NCI-H2171 treated with DMSO at 0.1 percent for 48 hours (cell line): ENCODE measurements around the gene CCDC51.

Experiments used
- DNase-seq: peaks from one replicate; lab custom pipeline; 2025; lab: John Stamatoyannopoulos, UW

The CCDC51 gene

GRCh38 chr3:48419149-48419548 is 20.8 kb downstream of the CCDC51 start:
- no peak for DNase-seq

- no peak for DNase-seq
Measured at GRCh38 chr3:48418651-48419050, 21.3 kb downstream of the CCDC51 start.

DNA sequence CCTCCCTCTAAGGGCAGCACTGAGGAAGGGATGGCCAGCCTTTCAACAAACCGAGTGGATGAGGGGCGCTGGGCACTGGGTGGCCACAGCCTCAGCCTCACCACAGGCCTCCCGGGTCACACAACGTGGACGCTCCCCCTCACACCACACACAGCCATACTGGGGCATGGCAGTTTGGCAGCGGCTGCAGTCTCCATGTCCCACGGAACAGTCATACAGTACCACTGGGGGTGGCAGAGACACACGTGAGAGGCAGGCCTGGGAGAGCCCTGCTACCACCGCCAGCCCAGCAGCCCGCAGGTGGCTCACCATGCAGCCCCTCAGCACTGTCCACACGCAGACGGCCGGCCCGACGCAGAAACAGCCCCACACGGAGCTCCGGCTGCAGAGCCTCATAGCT is 21.8 kb downstream of the CCDC51 start:
- no peak for DNase-seq

- DNase-seq = no peak
Measured at GRCh38 chr3:48417529-48418108, 22.3 kb downstream of the CCDC51 start.

DNA sequence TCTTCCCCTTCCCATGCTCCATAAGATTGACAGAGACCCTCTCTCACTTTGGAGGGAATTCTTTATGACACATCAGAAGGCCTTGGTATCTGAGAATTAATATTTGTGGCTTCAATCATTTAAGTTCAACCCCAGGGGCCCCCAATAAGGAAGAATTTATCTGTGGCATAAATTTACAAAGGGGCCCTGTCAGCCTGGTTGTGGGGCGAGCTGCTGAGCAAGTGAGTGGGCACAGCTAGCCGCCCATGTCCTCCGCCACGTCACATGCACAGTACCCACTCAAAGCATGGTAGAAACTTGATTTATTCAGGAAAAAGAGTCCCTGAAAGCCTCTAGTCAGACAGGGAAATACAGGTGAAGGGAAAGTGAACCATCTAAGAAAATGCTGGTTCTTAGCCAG is 23.4 kb downstream of the CCDC51 start:
- no peak for DNase-seq

DNA sequence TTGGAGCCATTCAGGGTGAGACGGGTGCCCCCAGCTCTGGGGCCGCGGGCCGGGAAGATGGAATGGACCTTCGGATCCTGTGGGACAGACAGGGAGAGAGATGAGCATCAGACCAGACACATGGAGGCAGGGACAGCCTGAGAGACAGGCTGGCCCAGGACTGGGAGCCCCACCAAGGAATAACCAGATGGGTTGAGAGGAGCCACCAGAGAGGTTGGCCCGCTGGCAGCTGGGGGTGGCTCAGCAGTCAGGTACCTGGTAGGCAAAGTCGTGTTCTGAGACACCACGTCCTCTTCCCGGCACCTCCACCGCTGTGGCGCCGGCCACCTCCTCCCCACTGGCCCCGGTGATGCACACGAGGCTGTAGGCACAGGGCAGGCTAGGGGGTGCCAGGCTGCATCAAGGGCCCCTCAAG is 23.8 kb downstream of the CCDC51 start:
- DNase-seq = no peak

DNA sequence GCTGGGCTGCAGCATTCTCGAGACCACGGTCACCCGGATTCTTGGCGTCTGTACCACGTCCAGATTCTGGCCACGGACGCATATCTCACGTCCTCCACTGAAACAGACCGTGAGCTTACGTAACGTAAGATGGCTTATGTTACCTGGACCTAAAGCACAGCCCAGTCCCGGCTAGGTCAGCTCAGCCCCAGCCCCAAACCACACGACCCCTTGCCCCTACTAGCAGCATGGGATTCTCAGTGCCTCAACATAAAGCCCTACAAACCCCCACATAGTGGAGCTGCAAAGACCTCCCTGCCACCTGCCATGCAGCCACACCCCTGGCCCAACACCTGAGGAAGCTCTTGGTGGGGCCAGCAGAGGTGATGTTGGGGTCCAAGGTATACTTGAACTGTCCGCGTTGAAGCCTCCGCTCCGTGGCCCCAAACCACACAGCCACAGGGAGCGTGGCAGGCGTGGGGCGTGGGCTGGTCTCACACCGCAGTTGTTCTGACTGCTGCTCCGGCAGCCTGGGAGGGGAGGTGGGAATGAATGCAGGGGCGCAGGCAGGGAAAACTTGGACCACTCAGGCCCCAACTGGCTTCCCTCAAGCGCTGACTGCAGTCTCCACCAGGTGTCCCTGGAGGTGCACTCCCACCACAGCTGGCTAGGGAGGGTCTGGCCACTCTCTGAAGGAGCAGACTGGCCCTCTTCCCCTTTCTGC is 24.5 kb downstream of the CCDC51 start:
- no peak for DNase-seq

DNA sequence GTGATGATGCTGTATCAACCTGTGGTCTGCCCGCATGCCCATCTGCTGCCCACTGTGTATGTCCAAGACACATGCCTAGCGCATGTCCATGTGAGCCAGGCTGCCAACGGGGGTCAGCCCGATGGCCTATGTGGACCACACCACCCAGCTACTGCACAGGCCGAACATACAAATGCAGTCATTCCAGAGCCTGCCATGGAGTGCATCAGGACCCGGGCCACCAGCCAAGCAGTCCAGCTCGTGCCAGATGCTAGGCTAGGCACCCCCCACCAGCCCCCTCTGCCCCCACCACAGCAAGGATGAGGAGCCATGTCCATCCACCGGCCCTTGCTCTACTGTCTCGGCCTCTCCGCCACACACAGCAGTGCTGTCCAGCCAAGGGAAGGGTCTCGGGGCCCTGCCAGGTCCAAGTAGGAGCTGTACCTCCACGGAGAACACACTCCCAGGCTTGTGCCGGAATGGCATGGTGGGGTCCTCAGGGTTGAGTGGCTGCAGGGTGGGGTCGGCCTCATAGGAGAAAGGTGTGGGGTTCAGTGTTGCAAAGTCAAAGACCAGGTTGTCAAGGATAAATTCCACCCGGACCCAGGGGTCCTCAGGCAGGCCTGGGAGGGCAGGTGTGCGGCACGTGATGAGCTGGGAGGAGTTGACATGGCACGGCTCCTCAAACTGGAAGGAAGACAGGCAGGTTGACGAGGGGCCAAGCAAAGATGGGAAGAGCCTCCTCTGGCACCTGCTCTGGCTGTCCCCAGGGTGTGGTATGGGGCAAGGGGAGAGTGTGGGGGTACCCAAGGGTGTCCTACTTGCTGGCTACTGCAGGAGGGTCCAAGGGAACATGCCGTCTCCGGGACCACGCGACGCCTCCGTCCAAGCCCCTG is 25.3 kb downstream of the CCDC51 start:
- no peak for DNase-seq

DNA sequence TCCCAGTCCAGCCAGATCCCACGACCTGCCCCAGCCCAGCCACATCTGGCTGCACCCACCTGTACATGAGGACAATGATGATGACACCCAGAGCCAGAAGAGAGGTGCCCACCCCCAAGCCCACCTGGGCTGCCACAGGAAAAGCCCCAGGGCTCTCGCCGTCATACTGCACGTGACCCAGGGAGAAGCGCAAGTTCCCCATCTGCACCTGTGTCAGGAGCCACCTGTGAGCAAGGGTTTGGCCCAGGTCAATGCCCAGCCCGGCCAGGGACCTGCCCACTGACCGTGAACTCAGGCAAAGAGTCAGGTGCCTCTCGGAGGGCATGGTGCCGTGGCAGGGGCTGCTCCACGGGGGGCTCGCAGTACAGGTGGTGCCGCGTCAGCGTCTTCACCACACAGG is 26.3 kb downstream of the CCDC51 start:
- DNase-seq = no peak

GRCh38 chr3:48413086-48413485 is 26.8 kb downstream of the CCDC51 start:
- no peak for DNase-seq

DNA sequence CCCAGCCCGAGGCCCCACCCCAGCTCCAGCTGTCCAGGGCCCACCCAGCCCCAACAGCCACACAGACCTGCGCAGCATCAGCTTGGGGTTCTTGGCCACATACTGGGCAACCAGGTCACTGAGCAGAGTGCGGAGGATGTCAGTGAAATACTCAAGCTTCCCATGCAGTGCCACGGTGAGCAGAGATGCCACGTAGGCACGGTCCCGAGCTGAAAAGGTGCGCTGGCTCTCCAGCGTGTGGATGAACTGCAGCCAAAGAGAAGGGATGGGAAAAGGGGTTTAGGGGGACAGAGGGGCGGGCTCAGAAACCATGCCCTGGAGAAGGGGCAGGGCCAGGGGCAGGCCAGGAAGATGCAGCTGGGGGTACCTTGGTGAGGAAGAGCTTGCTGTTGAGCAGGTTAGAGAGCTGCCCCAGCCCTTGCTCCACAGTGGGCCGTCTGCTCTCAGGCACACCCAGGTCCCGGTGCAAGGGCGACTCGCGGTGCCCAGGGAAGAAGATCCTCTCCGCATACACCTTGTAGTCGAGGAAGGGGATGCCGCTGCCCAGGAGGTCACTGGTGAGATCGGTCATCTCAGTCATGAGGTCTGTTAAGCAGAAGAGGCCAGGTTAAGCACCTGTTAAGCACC is 27.4 kb downstream of the CCDC51 start:
- DNase-seq = no peak

DNA sequence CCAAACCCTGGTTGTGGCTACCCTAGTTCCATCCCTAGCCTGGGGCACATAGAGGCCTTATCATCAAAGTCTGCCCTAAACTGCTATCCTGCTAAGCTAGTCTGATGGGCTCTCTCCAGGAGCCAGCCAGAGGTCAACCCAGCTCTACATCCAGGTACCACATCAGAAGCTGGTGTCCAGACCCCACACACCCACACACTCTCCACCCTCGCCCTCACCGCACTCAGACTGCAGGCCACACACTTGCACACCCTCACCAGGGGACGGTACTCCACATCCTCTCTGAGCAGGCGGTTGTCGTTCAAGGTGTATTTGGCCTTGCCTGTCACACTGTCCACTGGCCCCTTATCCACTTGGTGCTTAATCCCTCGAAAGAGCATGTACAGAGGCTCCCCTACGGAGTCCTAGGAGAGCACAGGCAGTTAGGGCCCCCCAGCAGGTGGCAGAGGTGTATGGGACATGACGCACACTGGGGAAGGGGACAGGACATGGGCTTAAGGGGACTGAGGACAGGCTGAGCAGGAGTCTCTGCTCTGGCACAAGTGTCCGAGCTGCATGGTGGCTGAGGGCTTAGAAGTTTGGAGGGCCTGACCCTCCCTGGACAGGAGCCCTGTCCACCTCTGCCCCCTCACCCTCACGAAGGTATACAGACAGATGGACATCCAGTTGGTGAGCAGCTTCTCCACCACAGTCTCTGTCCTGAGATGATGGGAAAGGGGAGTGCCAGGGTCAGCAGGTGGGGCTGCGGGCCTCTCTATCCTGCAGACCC is 28.1 kb downstream of the CCDC51 start:
- DNase-seq = no peak

DNA sequence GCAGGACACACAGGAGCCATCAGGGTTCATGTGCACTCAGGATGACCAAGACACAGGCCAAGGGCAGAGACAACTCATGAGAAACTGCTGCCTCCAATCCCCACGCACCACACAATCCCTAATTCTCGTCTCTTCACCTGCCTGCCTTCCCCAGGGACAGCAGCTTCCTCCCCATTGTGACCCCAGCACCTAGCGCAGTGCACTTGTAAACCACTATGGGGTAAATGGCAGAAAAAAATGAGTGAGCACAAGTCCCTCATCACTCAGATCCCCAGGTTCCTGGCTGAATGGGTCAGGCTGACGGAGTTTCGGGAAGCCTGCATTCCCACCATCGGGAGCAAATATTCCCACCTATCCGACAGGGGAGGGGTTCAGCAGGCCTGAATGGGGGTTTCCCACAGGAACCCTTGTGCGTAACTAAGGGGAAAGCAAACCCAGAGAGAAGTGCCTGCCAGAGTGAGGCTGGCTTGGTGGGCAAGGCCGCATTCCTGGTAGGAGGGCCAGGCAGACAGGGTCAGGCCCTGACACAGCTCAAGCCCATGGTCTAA is 28.8 kb downstream of the CCDC51 start:
- no peak for DNase-seq

- DNase-seq = no peak
Measured at GRCh38 chr3:48410205-48411040, 29.5 kb downstream of the CCDC51 start.

GRCh38 chr3:48409291-48410201 is 30.4 kb downstream of the CCDC51 start:
- DNase-seq = no peak

DNA sequence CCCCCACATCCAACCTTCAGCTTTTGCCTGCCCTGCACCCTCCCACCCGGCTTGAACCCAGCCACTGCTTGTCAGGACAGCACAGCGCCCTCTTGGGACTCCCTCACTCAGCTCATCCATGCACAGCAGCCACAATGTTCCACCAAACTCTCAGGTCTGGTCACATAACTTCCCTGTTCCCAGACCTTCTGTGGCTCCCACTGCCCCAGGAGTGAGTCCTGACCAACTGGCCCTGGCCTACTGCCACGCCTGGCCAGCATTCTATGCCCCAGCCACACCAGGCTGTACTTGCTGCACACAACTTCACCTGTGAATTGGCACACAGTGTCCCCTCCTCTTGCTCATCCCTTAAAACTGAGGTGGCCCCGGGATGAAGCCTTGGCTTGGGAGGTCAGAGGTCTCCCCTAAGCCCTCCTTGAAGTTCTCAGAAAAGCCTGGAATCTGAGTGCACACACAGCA is 31.1 kb downstream of the CCDC51 start:
- DNase-seq = no peak

- DNase-seq = no peak
Measured at GRCh38 chr3:48407542-48408099, 32.3 kb downstream of the CCDC51 start.

GRCh38 chr3:48406443-48407431 is 33.2 kb downstream of the CCDC51 start:
- DNase-seq = no peak
